Measurements from ENCODE around the gene ENSA.

DNA sequence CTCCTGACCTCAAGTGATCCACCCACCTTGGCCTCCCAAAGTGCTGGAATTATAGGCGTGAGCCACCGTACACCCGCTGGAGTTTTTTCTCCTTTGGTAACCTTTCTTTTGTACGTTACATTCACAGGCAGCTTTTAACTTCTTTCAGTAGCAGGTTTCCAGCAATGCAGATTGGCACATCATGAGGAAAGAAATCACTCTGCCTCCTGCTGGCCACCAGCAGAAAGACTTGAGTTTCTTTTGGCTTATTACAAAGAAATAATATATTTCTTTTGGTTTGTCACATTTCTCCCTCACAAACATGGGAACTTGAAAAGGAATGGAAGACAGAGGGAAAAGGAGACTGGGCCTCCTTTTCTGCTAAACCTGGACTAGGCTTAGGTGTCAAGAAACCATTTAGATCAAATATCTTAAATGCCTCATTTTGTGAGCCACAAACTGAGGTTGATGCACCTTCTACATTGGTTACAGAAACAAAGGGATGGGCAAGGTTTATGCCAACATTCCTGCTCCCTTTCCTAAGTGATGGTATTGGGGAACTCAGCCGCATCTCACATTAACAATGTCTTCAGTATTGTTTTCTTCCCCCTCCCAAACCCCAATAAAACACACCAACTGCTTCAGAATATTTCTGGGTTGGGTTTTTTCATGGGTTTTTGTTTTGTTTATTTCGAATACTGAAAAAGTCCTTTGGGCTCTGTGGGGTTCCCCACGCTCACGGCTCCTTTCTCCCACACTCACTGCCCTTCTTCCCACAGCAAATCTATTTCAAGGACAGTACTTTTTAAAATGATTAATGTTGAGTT lies 7.7 kb downstream of the ENSA start:
- TF ChIP-seq, protein P1, sequence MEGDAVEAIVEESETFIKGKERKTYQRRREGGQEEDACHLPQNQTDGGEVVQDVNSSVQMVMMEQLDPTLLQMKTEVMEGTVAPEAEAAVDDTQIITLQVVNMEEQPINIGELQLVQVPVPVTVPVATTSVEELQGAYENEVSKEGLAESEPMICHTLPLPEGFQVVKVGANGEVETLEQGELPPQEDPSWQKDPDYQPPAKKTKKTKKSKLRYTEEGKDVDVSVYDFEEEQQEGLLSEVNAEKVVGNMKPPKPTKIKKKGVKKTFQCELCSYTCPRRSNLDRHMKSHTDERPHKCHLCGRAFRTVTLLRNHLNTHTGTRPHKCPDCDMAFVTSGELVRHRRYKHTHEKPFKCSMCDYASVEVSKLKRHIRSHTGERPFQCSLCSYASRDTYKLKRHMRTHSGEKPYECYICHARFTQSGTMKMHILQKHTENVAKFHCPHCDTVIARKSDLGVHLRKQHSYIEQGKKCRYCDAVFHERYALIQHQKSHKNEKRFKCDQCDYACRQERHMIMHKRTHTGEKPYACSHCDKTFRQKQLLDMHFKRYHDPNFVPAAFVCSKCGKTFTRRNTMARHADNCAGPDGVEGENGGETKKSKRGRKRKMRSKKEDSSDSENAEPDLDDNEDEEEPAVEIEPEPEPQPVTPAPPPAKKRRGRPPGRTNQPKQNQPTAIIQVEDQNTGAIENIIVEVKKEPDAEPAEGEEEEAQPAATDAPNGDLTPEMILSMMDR (IDR thresholded peaks at IDR 0.05), result peak; percentile 63 to 81 (median 68)
- TF ChIP-seq POLR2A (IDR thresholded peaks at IDR 0.05), result no peak
